MM.1S (cell line): ENCODE measurements around the gene PANX3.

Experiments used
- EZH2 ChIP-seq: fragments of 300-600 bp; sonication (generic); optimal IDR thresholded peaks from 2 replicates; pipeline ENCODE3; 2017; ENCODE audit warnings: low read depth, mild to moderate bottlenecking, antibody characterized with exemption, low read length, mixed read lengths
- EZH2phosphoT487 ChIP-seq: fragments of 300-600 bp; sonication (generic); IDR thresholded peaks from 2 replicates; pipeline ENCODE4 v1.6.1; 2018; ENCODE audit warnings: antibody characterized with exemption, low read length
- TF ChIP-seq, protein P1 (sequence below): fragments of 300-600 bp; sonication (generic); IDR thresholded peaks from 2 replicates; pipeline ENCODE4 v1.5.1; 2016; ENCODE audit warnings: antibody characterized with exemption, low read length, mixed read lengths

DNA sequence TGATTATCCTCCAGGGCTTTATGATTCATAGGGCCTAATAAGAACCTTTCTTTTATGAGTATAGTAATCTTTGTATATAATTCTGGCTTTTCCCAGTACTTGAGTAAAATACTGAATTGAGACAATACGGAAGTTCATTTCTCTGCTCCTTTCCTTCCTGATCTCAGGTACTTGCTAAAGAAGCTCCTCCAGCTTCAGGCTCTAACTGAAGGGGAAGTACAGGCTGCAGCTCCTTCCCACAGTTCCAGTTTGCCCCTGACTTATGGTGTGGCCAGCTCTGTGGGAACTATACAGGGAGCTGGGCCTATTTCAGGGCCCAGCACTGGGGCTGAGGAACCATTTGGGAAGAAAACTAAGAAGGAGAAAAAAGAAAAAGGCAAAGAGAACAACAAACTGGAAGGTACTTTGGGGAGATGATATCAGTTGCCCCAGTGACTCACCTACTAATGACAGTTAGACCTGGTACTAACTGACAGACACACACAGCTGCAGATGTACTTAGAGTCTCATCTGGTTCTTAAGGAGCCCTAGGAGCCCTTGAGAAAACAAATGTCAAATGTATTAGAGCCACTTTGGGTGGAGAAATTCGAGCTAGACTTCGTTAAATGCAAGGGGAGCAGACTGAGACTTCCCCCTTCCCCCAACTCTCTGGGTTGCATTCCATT lies 14.4 kb downstream of the PANX3 start:
- TF ChIP-seq, protein P1, sequence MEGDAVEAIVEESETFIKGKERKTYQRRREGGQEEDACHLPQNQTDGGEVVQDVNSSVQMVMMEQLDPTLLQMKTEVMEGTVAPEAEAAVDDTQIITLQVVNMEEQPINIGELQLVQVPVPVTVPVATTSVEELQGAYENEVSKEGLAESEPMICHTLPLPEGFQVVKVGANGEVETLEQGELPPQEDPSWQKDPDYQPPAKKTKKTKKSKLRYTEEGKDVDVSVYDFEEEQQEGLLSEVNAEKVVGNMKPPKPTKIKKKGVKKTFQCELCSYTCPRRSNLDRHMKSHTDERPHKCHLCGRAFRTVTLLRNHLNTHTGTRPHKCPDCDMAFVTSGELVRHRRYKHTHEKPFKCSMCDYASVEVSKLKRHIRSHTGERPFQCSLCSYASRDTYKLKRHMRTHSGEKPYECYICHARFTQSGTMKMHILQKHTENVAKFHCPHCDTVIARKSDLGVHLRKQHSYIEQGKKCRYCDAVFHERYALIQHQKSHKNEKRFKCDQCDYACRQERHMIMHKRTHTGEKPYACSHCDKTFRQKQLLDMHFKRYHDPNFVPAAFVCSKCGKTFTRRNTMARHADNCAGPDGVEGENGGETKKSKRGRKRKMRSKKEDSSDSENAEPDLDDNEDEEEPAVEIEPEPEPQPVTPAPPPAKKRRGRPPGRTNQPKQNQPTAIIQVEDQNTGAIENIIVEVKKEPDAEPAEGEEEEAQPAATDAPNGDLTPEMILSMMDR = no peak
- no peak for TF ChIP-seq EZH2phosphoT487
- TF ChIP-seq EZH2 = no peak
